HG03103 (cell line): ENCODE results near the gene ARG1.
"Not testable (repeated sequence)": the region's sequence is repeated elsewhere in the genome, so short reads cannot be mapped to it uniquely, and the experiment has no call there.

Experiments used
- ATAC-seq: cut with Tn5 transposase; IDR thresholded peaks from one replicate; pipeline ENCODE4 v1.9.1; 2021; ENCODE audit warnings: low read depth; ENCODE audit not compliant: unreplicated experiment

The ARG1 gene

GRCh38 chr6:131572686-131573415 is at the start of gene ARG1:
ARG1 (plus strand) TSS chr6:131573226; CDS start chr6:131573283, 57 bp downstream.
- no peak for ATAC-seq

GRCh38 chr6:131523988-131524673 is 48.9 kb upstream of the ARG1 start:
- no peak for ATAC-seq

DNA sequence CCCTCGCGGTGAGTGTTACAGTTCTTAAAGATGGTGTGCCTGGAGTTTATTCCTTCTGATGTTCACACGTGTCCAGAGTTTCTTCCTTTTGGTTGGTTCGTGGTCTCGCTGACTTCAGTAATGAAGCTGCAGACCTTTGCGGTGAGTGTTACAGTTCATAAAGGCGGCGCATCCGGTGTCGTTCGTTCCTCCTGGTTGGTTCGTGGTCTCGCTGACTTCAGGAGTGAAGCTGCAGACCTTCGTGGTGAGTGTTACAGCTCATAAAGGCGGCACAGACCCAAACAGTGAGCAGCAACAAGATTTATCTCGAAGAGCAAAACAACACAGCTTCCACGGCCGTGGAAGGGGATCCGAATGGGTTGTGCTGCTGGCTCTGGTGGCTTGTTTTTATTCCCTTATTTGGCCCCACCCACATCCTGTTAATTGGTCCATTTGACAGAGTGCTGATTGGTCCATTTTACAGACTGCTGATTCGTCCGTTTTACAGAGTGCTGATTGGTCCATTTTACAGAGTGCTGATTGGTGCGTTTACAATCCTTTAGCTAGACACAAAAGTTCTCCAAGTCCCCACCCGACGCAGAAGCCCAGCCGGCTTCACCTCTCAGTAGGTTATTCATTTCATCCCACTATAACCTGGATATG is 48.2 kb upstream of the ARG1 start:
- no peak for ATAC-seq

GRCh38 chr6:131530936-131531335 is 42.1 kb upstream of the ARG1 start:
- not testable (repeated sequence) for ATAC-seq

DNA sequence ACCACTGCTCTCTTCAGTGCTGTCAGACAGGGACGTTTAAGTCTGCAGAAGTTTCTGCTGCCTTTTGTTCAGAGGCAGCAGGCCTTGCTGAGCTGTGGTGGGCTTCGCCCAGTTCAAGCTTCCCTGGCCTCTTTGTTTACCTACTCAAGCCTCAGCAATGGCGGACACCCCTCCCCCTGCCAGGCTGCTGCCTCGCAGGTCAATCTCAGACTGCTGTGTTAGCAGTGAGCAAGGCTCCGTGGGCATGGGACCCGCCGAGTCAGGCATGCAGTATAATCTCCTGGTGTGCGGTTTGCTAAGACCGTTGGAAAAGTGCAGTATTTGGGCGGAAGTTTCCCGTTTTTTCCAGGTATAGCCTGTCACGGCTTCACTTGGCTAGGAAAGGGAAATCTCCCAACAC is 41.3 kb upstream of the ARG1 start:
- not testable (repeated sequence) for ATAC-seq

- ATAC-seq: peak; percentile 67
Observed at GRCh38 chr6:131532580-131533039, 40.4 kb upstream of the ARG1 start.

DNA sequence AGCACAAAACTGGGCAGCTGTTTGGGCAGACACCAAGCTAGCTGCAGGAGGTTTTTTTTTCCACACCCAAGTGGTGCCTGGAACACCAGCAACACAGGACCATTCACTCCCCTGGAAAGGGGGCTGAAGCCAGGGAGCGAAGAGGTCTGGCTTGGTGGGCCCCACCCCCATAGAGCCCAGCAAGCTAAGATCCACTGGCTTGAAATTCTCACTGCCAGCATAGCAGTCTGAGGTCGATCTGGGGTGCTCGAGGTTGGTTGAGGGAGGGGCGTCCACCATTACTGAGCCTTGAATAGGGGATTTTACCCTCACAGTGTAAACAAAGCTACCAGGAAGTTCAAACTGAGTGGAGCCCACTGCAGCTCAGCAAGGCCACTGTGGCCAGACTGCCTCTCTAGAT is 34.4 kb upstream of the ARG1 start:
- ATAC-seq: not testable (repeated sequence)

DNA sequence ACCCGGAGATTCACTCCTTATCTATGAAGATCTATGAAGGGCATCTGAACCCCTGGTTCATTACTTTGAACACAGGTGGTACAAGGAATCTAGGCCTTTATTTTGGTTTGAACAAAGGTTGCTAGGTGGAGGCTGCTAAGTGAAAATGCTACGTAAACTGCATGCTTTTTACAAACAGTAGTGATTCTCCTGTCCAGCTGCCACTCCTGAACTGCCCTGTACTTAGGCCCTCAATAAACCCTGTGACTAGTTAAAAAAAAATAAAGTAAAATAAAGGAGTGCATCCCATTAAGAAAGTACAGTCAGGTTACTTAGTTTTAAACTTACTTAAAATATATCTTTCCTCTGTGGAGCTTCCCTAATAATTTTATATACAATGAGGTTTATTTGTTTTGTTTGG is 27.7 kb upstream of the ARG1 start:
- no peak for ATAC-seq

DNA sequence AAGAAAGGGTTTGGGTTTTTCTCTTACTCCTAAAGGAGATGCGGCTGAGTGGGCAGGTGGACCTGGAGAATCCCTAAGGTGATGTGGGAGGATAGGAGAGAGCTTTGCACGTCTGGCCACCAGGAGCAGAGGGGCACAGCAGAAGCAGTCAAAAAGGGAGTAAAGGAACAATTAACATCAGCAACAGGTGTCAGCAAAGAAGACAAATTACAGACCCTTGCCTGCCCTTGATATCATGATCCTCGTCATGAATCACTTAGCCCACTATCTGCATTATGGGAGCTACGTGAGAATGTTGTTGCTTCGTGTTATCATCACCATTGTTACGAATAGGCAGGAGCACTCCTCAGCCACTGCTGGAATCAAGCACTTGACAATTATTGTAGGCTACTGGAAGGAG is 25.5 kb upstream of the ARG1 start:
- ATAC-seq: no peak

DNA sequence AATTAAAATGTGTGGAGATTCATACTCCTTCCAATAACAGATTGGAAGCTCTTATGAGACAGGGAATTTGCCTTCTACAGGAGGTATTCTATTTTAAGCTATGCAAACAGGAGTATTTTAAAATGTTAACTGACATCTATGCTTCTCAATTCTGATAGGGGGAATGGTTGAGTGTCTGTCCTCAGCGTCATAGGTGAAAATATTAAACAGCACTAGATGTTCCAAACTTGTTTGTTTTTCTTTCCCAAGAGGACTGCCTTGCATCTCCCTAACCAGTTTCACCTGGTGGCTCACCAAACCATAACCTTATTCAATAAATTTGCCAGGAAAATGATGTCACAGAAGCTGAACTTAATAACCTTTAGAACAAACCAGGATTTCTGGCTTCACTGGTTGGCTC is 24.6 kb upstream of the ARG1 start:
- no peak for ATAC-seq

DNA sequence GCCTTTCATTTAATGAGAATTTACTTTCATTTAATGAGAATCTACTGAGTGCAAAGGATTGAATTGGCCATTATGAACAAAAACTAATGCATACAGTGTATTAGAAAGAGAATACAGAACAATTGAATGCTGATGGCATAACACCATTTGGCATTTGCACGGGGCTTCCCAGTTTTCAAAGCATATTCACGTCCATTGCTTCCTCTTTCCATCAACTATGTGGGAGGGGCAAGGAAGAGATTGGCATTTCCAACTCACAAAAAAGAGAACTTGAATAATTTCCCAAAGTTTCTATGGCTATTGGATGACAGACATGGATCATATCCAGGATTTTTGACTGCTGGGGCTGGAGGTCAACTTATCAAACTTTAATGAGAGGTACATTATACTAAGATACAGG is 23.2 kb upstream of the ARG1 start:
- no peak for ATAC-seq

GRCh38 chr6:131551902-131552301 is 21.1 kb upstream of the ARG1 start:
- ATAC-seq: no peak

DNA sequence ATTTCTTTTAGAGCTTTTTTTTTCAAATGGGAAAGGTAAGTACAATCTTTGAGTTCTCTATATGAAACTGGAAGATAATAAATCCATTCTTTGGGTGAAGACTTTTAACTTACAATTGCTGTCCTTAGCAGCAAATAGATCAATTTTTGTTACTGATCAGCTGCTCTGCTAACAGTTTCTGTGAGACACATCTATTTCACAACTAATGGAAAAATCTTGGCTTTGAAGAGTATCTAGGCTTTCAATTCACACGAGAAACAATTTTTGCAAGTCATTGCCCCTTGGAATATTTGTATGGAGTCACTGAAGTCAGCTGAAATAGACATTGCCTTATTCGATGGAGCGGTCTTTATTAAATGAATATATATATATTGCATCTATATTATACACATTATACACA is 20.5 kb upstream of the ARG1 start:
- no peak for ATAC-seq

GRCh38 chr6:131555992-131556391 is 17.0 kb upstream of the ARG1 start:
- no peak for ATAC-seq

GRCh38 chr6:131558922-131559321 is 14.1 kb upstream of the ARG1 start:
- no peak for ATAC-seq

GRCh38 chr6:131561925-131562707 is 10.9 kb upstream of the ARG1 start:
- ATAC-seq: no peak

DNA sequence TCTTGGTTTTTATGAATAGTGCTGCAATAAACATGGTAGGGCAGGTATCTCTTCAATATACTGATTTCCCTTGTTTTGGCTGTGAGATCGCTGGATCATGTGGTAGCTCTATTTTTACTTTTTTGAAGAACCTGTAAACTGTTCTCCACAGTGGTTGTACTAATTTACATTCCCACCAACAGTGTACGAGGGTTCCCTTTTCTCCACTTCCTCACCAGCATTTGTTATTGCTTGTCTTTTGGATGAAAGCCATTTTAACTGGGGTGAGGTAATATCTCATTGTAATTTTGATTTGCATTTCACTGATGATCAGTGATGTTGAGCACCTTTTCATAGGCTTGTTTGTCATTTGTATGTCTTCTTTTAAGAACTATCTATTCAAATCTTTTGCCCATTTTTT is 8.0 kb upstream of the ARG1 start:
- ATAC-seq: no peak

- ATAC-seq: no peak
Observed at GRCh38 chr6:131568726-131569125, 4.3 kb upstream of the ARG1 start.

- ATAC-seq: no peak
Observed at GRCh38 chr6:131574133-131574532, 1.1 kb downstream of the ARG1 start.

- ATAC-seq: no peak
Observed at GRCh38 chr6:131574686-131575085, 1.7 kb downstream of the ARG1 start.
